NCI-H524 treated with DMSO at 0.1 percent for 48 hours (cell line): Measurements from ENCODE around the gene CHIC1.
"Not testable (repeated sequence)": the region's sequence is repeated elsewhere in the genome, so short reads cannot be mapped to it uniquely, and the experiment has no call there.

ENCODE experiments used
- DNase-seq: peaks from one replicate; lab custom pipeline; 2025; lab: John Stamatoyannopoulos, UW

CHIC1 gene

DNA sequence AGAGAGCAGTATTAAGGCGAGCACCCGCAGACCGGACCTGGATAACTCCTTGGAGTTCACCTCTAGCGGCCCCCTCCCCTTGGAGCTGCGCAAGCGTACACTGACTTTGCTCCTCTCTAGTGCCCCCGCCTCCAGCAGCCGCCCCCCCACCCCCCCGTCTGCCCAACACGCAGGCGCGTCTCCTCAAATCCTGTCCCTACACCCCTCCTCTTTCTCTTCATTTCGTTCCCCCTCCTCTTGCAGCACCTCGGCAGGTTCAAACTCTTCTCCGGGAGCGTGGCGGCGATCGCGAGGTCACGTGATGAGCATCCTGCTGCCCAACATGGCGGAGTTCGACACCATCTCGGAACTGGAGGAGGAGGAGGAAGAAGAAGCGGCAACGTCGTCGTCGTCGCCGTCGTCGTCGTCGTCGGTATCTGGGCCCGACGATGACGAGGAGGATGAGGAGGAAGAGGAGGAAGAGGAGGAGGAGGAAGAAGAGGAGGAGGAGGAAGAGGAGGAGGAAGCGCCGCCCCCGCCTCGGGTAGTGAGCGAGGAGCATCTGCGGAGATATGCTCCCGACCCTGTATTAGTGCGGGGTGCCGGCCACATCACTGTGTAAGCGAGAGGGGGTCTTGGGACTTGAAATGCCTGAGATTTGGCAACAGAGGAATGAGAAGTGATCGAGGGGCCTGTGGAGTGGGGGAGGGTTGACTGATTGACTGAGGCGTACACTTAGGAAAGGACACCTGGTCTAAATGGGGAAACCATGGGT, at the start of gene CHIC1:
Gene CHIC1, plus strand, starts transcription at position 214 of the 754 bp plus-strand sequence. Its CDS starts 88 bp downstream, at position 302.
- DNase-seq = peak; percentile 70

DNA sequence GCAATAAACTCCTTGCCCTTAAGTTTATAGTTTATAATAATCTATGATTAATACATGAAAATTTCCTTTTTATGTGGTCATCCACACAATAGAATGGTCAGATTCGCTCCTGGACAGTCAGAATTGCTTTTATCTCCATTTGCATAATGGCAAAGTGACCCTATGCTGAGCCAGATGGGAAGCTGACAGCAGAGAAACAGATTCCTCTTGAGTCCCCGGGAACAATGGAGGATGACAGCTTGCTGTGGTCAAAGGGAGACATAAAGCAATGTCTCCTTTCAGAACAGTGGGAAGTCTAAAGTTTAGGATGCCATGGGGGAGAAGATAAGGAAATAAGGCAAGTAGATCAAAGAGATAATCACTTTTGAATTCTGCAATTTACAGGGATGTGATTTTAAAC, 40.2 kb upstream of the CHIC1 start:
- DNase-seq = not testable (repeated sequence)

DNA sequence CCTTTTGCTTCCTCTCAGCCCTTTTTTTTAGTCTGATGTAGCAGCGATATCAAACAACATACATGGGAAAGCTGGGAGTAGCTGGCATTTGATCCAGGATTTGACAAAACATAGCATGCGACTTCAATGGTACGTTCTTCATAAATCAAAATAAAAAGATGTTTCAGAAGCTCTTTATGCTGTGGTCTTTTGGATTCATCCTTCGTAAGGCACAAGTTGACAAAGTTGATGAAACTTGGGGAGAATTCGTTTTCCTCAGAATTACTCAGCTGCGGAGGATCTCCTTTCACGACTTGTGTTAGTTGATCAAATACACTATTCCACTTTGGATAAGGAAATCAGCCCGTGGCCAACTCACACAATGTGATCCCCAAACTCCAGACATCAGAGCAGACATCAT, 38.1 kb upstream of the CHIC1 start:
- no peak for DNase-seq

DNA sequence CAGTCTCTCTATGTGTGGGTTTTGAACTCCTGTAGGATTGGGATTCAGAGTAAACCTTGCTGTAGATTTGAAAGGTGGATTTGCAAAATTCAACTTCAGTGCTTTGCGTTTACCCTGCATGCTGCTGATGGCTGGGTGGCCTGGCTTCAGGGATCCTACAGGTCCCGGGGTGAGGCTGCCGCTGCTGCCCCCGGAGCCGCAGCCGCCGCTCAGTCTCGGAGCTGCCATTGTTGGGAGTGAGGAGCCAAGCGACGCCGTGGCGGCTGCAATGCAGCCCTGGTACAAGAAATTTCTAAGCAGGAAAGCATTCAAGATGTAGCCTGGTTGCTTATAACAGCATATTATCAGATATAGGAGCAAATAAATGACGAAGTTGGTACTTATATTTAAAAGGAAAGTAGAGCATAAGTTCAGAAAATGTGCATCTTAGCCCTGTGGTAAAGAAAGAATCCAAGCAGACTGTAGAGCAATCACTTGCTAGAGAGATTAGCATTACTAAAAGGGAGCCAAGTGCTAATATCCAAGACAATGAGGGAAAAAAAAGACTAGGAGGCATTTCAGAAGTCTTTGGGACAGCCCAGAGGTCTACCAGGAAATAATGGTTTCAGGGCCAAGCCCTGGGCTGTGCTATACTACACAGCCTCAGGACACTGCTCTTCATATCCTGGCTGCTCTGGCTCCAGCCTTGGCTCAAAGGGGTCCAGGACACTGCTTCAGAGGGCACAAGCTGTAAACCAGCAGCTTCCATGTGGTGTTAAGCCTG, 36.9 kb upstream of the CHIC1 start:
- no peak for DNase-seq

DNA sequence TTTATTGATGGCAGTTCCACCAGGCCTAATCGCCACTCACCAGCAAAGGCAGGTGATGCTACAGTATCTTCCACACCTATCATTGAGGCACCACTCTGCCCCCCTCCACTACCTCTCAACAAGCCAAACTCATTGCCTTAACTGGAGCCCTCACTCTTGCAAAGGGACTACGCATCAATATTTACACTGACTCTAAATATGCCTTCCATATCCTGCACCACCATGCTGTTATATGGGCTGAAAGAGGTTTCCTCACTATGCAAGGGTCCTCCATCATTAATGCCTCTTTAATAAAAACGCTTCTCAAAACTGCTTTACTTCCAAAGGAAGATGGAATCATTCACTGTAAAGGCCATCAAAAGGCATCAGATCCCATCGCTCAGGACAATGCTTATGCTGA, 31.3 kb upstream of the CHIC1 start:
- not testable (repeated sequence) for DNase-seq

DNA sequence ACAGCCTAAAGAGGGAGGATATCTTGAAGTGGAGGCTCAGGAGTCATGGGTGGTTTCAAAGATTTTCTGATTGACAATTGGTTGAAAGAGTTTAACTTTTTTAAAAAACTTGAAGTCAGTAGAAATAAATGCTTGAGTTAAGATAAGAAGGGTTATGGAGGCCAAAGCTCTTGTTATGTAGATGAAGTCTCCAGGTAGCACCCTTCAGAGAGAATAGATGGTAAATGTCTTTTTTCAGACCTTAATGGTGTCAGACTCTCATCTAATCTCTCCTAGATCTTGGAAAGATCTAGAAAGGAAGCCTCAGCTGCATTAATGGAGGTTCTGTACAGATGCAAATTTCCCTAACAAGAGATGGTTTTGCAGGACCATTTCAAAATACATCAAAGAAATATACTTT, 6.8 kb upstream of the CHIC1 start:
- no peak for DNase-seq

DNA sequence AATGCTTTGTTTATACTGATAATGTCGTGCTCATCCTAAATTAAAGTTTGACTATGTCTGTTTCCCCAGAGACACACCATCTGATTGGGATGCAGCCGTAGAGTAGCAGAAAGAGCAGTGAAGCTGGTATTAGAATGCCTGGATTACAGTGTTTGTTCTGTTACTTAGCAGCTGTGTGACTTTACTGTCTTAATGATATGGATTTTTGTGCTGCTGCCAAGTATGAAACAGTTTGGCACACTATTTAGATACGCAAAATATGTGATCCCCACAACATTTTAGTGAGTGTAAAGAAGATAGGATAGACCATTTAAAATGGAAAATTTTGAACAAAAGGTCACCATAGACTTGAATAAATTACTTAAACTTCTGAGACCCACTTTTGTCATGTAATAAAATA, 1.2 kb upstream of the CHIC1 start:
- no peak for DNase-seq

DNA sequence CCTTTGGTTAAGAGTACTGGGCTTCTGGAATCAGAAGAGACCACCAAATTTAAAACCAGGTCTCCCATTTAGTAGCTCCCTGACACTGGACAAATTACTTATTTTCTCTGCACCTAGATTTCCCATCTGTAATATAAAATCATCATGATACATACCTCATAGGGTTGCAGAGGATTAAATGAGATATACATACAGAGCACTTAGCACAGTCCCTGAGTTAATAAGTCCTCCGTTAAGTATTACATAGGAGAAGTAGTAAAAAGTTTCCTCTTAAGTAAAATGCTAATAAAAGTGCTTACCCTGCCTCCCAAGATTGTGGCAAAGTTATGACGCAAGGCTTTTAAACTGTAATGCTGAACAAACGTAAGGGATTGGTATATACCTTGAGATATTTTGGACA, 539 bp upstream of the CHIC1 start:
- no peak for DNase-seq

DNA sequence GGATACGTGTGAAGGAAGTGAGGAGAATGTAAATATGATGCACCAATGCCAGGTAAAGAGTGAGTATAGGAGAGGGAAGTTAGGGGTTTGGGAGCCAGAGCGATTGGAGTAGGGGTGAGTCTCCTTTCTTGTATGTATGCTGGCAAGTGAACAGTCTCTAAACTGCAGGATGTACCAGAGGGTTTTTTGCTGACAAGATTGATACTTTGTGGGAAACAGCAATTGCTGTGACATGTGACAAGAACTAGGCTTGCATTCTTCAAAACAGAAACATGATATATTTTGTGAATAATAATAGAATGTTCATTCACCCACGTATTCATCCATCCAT, 706 bp downstream of the CHIC1 start:
- DNase-seq = no peak

DNA sequence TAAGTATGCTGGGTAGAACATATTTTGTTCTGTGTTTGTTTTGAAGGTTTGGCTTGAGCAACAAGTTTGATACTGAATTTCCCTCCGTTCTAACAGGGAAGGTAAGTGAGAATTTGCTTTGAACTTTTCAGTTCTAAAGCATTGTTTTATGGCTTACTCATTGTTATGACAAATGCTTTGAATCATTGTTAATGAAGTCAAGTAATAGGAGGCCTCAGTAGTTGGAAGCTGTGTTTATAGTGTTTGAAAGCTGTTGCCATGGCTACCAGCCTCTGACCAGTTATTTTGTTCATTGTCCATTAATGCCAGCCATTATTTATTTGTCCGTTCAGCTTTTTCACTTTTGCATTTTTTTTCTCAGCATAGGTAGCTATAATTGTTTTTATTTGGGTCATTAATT, 14.4 kb downstream of the CHIC1 start:
- no peak for DNase-seq

DNA sequence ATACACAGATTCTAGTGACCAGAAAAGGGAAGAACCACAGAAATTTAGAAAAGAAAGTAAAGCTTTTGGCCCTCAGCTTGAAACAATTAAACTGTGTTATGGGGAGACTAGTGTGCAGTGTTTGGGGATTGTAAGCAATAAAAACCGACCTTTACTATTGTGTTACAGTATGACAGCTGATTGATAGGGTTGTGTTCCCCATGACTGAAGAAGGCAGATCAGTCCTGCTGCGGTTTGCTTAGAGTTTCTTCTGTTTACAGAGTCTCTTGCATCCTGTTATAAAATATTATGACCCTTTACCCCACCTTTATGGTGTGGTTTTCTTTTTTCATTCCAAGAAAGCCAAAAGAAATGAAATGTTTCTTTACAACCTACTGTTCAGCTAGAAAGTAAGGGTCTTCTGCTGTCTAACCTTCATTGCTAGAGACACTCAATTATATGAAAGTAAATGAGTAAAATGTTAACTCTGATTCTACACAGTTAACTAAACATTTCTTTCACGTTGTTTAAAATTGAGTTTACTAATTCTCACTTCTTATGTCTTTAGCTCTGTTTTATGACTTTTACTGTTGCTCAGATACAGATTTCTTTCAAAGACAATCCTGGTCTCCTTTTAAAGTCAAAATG, 18.1 kb downstream of the CHIC1 start:
- no peak for DNase-seq

DNA sequence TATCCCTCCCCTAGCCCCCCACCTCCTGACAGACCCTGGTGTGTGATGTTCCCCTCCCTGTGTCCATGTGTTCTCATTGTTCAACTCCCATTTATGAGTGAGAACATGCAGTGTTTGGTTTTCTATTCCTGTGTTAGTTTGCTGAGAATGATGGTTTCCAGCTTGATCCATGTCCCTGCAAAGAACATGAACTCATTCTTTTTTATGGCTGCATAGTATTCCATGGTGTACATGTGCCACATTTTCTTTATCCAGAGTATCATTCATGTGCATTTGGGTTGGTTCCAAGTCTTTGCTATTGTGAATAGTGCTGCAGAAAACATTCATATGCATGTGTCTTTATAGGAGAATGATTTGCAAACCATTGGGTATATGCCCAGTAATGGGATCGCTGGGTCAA, 34.8 kb downstream of the CHIC1 start:
- DNase-seq = not testable (repeated sequence)

DNA sequence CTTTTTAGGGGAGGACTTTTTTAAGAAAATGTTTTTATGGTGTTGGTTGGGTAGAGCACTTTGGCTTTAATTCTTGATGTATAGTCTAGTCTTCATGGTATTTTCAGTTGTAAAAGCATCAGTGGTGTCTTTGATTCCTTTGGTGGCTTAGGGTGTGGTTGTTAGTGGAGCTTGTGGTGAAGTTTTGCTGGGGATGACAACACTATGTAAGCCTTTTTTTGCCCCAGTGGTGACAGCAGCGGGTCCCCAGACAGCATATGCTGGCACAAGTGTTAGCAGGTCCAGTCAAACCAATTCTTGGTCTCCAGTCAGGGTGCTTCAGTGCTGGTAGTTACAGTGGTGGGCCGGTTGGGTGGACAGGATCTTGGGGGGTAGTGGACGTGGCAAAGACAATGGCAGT, 52.0 kb downstream of the CHIC1 start:
- DNase-seq = no peak

DNA sequence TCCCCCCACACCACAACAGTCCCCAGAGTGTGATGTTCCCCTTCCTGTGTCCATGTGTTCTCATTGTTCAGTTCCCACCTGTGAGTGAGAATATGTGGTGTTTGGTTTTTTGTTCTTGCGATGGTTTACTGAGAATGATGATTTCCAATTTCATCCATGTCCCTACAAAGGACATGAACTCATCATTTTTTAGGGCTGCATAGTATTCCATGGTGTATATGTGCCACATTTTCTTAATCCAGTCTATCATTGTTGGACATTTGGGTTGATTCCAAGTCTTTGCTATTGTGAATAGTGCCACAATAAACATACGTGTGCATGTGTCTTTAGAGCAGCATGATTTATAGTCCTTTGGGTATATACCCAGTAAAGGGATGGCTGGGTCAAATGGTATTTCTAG, 78.7 kb downstream of the CHIC1 start:
- DNase-seq = not testable (repeated sequence)

DNA sequence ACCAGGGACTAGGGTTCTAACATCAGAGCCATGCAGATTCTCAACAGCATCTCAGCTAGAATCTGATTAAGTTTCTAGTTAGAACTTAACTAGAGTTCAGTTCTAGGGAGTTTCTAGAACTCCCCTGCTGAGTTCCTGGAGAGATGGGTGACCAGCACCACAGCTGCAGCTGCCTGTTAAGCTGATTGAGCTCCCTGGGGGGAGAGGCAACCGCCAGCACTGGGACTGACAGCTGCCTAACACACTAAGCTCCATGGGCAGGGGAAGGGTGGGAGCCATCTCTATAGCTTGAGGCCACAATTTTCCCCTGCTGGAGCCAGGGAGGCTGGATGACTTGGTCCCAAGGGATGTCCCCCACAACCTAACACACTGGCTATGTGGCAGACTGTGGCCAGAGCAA, 84.2 kb downstream of the CHIC1 start:
- no peak for DNase-seq

DNA sequence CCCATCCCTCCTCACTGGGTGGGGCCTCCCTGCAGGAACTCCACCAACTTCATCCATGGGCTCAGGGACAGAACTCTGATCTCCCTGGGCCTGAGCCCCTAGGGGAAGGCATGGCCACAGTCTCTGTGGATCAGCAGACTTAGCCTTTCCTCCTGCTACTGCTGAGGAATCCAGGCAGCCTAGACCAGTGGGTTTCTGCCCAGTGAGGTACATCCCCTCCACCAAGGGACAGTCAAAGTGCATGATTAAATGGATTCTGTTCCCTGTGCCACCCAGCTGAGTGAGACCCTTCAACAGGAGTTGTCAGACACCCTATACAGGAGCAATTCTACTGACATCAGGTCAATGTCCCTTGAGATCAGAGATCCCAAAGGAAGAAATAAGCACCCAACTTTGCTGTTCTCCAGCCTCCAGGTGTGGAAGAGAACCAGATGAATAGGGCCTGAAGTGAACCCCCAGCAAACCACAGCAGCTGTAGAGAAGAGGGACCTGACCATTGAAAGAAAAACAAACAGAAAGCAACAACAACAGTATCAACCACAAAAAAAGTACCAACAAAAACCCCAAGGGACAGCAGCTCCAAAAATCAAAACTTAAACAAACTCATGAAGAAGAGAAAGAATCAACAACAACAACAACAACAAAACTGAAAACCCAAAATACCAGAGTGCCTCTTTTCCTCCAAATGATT, 84.8 kb downstream of the CHIC1 start:
- DNase-seq = no peak

DNA sequence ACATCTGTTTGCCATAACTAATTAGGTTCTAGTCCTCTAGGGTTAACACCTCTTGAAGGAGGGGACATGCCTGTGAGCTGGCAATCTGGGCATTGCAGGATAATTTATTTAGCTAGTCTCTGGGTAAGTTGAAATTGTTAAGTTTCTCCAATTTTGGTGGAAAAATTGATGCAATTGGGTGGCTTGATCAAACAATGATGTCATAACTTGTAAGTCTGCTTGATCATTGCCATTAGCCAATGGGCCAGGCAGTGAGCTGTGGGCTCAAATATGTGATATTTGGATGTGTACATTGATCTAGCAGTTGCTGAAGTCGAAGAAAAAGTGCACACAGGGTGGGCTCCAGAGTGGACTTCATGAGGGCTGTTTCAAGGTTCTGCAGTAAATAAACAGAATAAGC, 98.3 kb downstream of the CHIC1 start:
- DNase-seq = not testable (repeated sequence)

DNA sequence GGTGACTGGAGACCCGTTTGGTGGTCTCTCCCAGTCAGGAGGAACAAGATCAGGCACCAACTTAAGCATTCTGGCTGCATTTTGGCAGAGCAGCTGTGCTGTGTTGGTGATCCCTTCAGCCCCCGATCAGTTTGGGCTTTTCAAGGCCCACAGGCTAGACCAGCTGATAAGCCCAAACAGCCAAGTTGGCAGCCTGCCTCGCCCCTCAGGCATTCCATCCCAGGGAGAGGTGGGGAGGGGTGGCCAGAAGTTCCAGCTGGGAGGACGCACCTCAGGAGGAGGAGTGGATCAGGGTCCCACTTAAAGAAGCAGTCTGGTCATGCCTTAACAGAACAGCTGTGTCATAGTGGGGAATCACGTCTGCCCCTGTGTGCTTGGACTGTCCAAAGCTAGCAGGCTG, 105.8 kb downstream of the CHIC1 start:
- no peak for DNase-seq

DNA sequence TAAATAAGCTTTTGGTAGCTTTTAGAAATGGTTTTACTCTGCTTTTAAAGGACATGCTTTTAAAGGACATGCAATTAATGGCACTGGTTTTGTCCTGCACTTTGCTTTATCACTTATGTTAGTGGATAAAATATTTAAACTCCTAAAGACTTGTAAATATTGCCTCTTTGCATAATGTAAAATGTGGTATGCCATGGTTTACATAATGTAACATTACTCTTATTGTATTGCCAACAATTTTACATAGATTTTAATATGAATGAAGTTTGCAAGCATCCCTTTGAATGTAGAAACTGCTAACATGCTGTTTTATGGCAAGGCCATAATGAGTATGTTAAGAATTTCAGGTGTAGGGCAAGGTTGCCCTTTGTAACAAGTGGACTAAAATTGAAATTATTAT, 118.4 kb downstream of the CHIC1 start:
- no peak for DNase-seq

DNA sequence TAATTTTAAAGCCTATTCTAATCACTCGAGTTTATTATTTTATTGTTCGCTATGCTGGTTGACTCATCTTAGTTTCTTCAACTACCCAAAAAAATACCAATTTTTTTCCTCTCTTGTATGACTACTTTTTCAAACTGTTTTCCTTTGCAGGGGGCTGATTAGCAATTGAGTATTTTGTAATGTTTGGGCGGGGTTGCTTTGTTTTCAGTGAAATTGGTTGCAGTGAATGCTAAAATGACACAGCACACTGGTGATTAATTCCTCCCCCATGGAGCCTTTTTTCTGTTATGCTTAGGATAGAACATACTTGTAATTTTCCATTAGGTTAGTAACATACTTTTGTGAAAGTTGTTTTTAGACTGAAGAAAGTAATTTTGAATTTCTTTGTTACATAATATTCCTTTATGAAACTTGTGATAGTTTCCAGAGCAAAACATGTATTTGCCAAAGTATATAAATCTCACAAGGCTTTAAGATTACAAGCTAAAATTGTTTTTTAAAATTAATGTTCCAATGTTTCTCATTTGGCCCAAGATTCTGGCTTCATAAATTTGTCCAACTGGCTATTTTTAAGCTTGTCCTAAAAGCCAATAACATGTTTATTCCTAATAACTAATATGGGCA, 120.4 kb downstream of the CHIC1 start:
- no peak for DNase-seq

DNA sequence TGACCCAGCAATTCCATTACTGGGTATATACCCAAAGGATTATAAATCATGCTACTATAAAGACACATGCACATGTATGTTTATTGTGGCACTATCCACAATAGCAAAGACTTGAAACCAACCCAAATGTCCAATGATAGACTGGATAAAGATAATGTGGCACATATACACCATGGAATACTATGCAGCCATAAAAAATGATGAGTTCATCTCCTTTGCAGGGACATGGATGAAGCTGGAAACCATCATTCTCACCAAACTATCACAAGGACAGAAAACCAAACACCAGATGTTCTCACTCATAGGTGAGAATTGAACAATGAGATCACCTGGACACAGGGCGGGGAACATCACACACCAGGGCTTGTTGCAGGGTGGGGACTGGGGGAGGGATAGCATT, 144.0 kb downstream of the CHIC1 start:
- DNase-seq = not testable (repeated sequence)

DNA sequence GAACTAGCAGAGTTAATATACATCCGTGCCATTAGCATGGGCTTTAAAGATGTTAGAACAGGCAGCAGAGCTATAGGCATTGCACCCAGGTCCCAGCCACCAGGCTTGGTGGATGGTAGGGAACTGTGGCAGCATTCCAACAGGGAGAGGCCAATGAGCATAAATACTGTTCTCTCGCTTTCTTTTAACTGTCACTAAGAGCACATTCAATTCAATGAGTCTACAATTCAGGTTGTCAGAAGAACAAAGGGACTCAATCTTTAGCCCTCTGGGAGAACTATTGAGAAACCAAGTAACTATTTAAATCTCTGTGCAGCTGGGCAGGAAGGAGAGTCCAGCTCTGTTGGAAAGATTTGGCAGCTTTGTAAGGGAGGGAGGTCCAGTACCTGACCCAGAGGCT, 165.6 kb downstream of the CHIC1 start:
- DNase-seq = no peak
